ENCODE measurements around the gene ATE1.
"Not testable (repeated sequence)": the region's sequence is repeated elsewhere in the genome, so short reads cannot be mapped to it uniquely, and the experiment has no call there.

Gene ATE1

GRCh38 chr10:121828045-121828444 is 99.8 kb downstream of the ATE1 start:
- no peak for DNase-seq

GRCh38 chr10:121826773-121827172 is 101.1 kb downstream of the ATE1 start:
- DNase-seq, result not testable (repeated sequence)

GRCh38 chr10:121823993-121824463 is 103.8 kb downstream of the ATE1 start:
- DNase-seq, result no peak

- DNase-seq, result no peak
Observed at GRCh38 chr10:121822724-121823123, 105.1 kb downstream of the ATE1 start.

- no peak for DNase-seq
Observed at GRCh38 chr10:121822180-121822579, 105.7 kb downstream of the ATE1 start.

- no peak for DNase-seq
Observed at GRCh38 chr10:121819049-121819448, 108.8 kb downstream of the ATE1 start.

GRCh38 chr10:121818599-121818998 is 109.2 kb downstream of the ATE1 start:
- DNase-seq, result no peak

GRCh38 chr10:121816197-121816596 is 111.6 kb downstream of the ATE1 start:
- DNase-seq, result no peak

- no peak for DNase-seq
Observed at GRCh38 chr10:121813857-121814256, 114.0 kb downstream of the ATE1 start.

- no peak for DNase-seq
Observed at GRCh38 chr10:121813211-121813815, 114.5 kb downstream of the ATE1 start.

- no peak for DNase-seq
Observed at GRCh38 chr10:121812031-121812430, 115.8 kb downstream of the ATE1 start.

GRCh38 chr10:121811386-121811785 is 116.4 kb downstream of the ATE1 start:
- DNase-seq, result no peak

- no peak for DNase-seq
Observed at GRCh38 chr10:121808835-121809234, 119.0 kb downstream of the ATE1 start.

GRCh38 chr10:121804460-121804859 is 123.4 kb downstream of the ATE1 start:
- DNase-seq, result no peak

- no peak for DNase-seq
Observed at GRCh38 chr10:121803611-121804010, 124.2 kb downstream of the ATE1 start.

- DNase-seq, result no peak
Observed at GRCh38 chr10:121800831-121801230, 127.0 kb downstream of the ATE1 start.

- DNase-seq, result no peak
Observed at GRCh38 chr10:121800146-121800545, 127.7 kb downstream of the ATE1 start.

- no peak for DNase-seq
Observed at GRCh38 chr10:121797490-121797889, 130.3 kb downstream of the ATE1 start.

GRCh38 chr10:121796342-121796741 is 131.5 kb downstream of the ATE1 start:
- DNase-seq, result no peak

GRCh38 chr10:121792198-121792597 is 135.6 kb downstream of the ATE1 start:
- no peak for DNase-seq

GRCh38 chr10:121791761-121792160 is 136.1 kb downstream of the ATE1 start:
- no peak for DNase-seq

- peak; percentile 74 for DNase-seq
Observed at GRCh38 chr10:121788717-121789116, 139.1 kb downstream of the ATE1 start.

GRCh38 chr10:121788115-121788514 is 139.7 kb downstream of the ATE1 start:
- no peak for DNase-seq

GRCh38 chr10:121787169-121787568 is 140.7 kb downstream of the ATE1 start:
- no peak for DNase-seq

- no peak for DNase-seq
Observed at GRCh38 chr10:121783782-121784372, 144.0 kb downstream of the ATE1 start.
